IMR-90 (cell line): ENCODE measurements around the gene C2orf49. TPM values are rescaled to one million over a fixed set of nuclear protein-coding genes. Genes with fewer than 3 reads are reported as not detected.
A peak's percentile ranks its signal among the peaks of the same experiment; 100 is the strongest.

Source experiments
- ATAC-seq: fragments of 200-7000 bp; cut with Tn5 transposase; 2 replicates; pipeline ENCODE4 v1.9.1; 2020; ENCODE audit warnings: low read depth, mild to moderate bottlenecking, moderate library complexity
- BruUV-seq: library from RNA; stranded (reverse); fragments of 400-500 nt; replicated peaks from 2 replicates; lab custom pipeline; 2021; lab: Mats Ljungman, UMichigan
- CTCF ChIA-PET: fragments of 300-600 bp; formaldehyde crosslinking; extraction: SDS; loops from one replicate; lab custom pipeline; 2021; ENCODE audit warnings: antibody characterized with exemption; lab: Yijun Ruan, JAX
- POLR2A ChIA-PET: fragments of 300-600 bp; sonication (Branson Sonifier 250); formaldehyde crosslinking; loops from one replicate; lab custom pipeline; 2022; ENCODE audit warnings: antibody characterized with exemption; ENCODE audit not compliant: unreplicated experiment; lab: Charles Lee
- DNase-seq: peaks from one replicate; pipeline ENCODE4 v3.0.0; 2013
- H2AFZ ChIP-seq: replicated peaks from 2 replicates; pipeline ENCODE3; 2013; ENCODE audit warnings: low read length, mild to moderate bottlenecking; ENCODE audit not compliant: poor library complexity
- H2AK5ac ChIP-seq: 2 replicates; pipeline ENCODE4 v1.6.1; 2013; ENCODE audit warnings: low read depth, low read length, inconsistent platforms
- H2AK9ac ChIP-seq: replicated peaks from 2 replicates; pipeline ENCODE3; 2013; ENCODE audit warnings: mild to moderate bottlenecking, low read depth, low read length, moderate library complexity; ENCODE audit not compliant: poor library complexity
- H2BK120ac ChIP-seq: 2 replicates; pipeline ENCODE4 v1.6.1; 2013; ENCODE audit warnings: low read depth, low read length, inconsistent platforms
- H2BK15ac ChIP-seq: 3 replicates; pipeline ENCODE4 v1.6.1; 2013; ENCODE audit warnings: low read depth, low read length, inconsistent platforms
- H2BK20ac ChIP-seq: 2 replicates; pipeline ENCODE4 v1.6.1; 2013; ENCODE audit warnings: low read depth, mild to moderate bottlenecking, inconsistent platforms, low read length, moderate library complexity
- H2BK5ac ChIP-seq: 2 replicates; pipeline ENCODE4 v1.6.1; 2013; ENCODE audit warnings: mild to moderate bottlenecking, low read depth, low read length, inconsistent platforms; ENCODE audit not compliant: poor library complexity, severe bottlenecking
- H3K14ac ChIP-seq: replicated peaks from 2 replicates; pipeline ENCODE4 v1.6.1; 2013; ENCODE audit warnings: low read depth, low read length, inconsistent platforms
- H3K18ac ChIP-seq: 2 replicates; pipeline ENCODE4 v1.6.1; 2013; ENCODE audit warnings: low read depth, low read length, control low read depth
- H3K23ac ChIP-seq: 2 replicates; pipeline ENCODE4 v1.6.1; 2013; ENCODE audit warnings: low read depth, low read length, inconsistent platforms
- H3K27ac ChIP-seq: 2 replicates; pipeline ENCODE4 v1.5.1; 2013; ENCODE audit warnings: mild to moderate bottlenecking, control low read depth, low read length; ENCODE audit not compliant: insufficient read depth
- H3K27me3 ChIP-seq: 2 replicates; pipeline ENCODE4 v1.6.1; 2013; ENCODE audit warnings: low read length; ENCODE audit not compliant: control insufficient read depth, insufficient read depth
- H3K36me3 ChIP-seq: 2 replicates; pipeline ENCODE4 v1.6.1; 2013; ENCODE audit warnings: low read length, mixed read lengths; ENCODE audit not compliant: control insufficient read depth, insufficient read depth
- H3K4ac ChIP-seq: 2 replicates; pipeline ENCODE4 v1.6.1; 2013; ENCODE audit warnings: low read depth, low read length, inconsistent platforms
- H3K4me1 ChIP-seq: 2 replicates; pipeline ENCODE4 v1.6.1; 2013; ENCODE audit warnings: low read length, mixed read lengths; ENCODE audit not compliant: control insufficient read depth, insufficient read depth
- H3K4me2 ChIP-seq: 2 replicates; pipeline ENCODE4 v1.6.1; 2013; ENCODE audit warnings: low read depth, mild to moderate bottlenecking, control low read depth, low read length, moderate library complexity
- H3K4me3 ChIP-seq: 2 replicates; pipeline ENCODE4 v1.5.1; 2013; ENCODE audit warnings: low read depth, mild to moderate bottlenecking, control low read depth, low read length, moderate library complexity; ENCODE audit not compliant: insufficient read depth
- H3K56ac ChIP-seq: 2 replicates; pipeline ENCODE4 v1.6.1; 2013; ENCODE audit warnings: low read length, inconsistent platforms; ENCODE audit not compliant: insufficient read depth; ENCODE audit errors: extremely low read depth
- H3K79me1 ChIP-seq, 2 experiments: 2 replicates each; pipeline ENCODE4 v1.6.1; 2013; ENCODE audit warnings: low read length in 2 of 2, inconsistent platforms in 1 of 2, low read depth in 1 of 2
- H3K9ac ChIP-seq: 2 replicates; pipeline ENCODE4 v1.6.1; 2013; ENCODE audit warnings: low read depth, low read length, control low read depth
- H3K9me1 ChIP-seq: 2 replicates; pipeline ENCODE4 v1.6.1; 2013; ENCODE audit warnings: low read length, inconsistent platforms; ENCODE audit not compliant: insufficient read depth
- H3K9me3 ChIP-seq: 2 replicates; pipeline ENCODE4 v1.6.1; 2013; ENCODE audit warnings: low read length; ENCODE audit not compliant: control insufficient read depth, insufficient read depth
- H4K20me1 ChIP-seq: 2 replicates; pipeline ENCODE4 v1.6.1; 2013; ENCODE audit warnings: low read length, inconsistent platforms; ENCODE audit not compliant: insufficient read depth
- H4K5ac ChIP-seq: 2 replicates; pipeline ENCODE4 v1.6.1; 2013; ENCODE audit warnings: mild to moderate bottlenecking, low read depth, low read length, control low read depth
- H4K8ac ChIP-seq, 2 experiments: 2 replicates each; pipeline ENCODE4 v1.6.1; 2013; ENCODE audit warnings: low read depth in 2 of 2, low read length in 2 of 2, control low read depth in 1 of 2, inconsistent platforms in 1 of 2
- H4K91ac ChIP-seq: 2 replicates; pipeline ENCODE4 v1.6.1; 2013; ENCODE audit warnings: low read depth, low read length, inconsistent platforms; ENCODE audit not compliant: insufficient read depth
- BHLHE40 ChIP-seq: fragments of 150-350 bp; IDR thresholded peaks from 2 replicates; pipeline ENCODE4 v1.6.1; 2016; ENCODE audit warnings: mild to moderate bottlenecking, low read depth, low read length
- CEBPB ChIP-seq: IDR thresholded peaks from 2 replicates; pipeline ENCODE4 v1.6.1; 2012; ENCODE audit warnings: low read depth, low read length, improper control_type of control experiment
- CHD1 ChIP-seq: IDR thresholded peaks from 2 replicates; pipeline ENCODE4 v1.6.1; 2012; ENCODE audit warnings: low read depth, low read length, improper control_type of control experiment
- FOS ChIP-seq: fragments of 150-350 bp; IDR thresholded peaks from 2 replicates; pipeline ENCODE4 v1.6.1; 2016; ENCODE audit warnings: low read depth, low read length
- MAZ ChIP-seq: IDR thresholded peaks from 2 replicates; pipeline ENCODE4 v1.6.1; 2012; ENCODE audit warnings: low read depth, mild to moderate bottlenecking, low read length, improper control_type of control experiment, moderate library complexity, borderline replicate concordance
- NFE2L2 ChIP-seq: fragments of 150-350 bp; IDR thresholded peaks from 2 replicates; pipeline ENCODE4 v1.6.1; 2016; ENCODE audit warnings: low read depth, mild to moderate bottlenecking, low read length
- RAD21 ChIP-seq: IDR thresholded peaks from 2 replicates; pipeline ENCODE4 v1.6.1; 2012; ENCODE audit warnings: low read length, improper control_type of control experiment
- RCOR1 ChIP-seq: IDR thresholded peaks from 2 replicates; pipeline ENCODE4 v1.6.1; 2012; ENCODE audit warnings: mild to moderate bottlenecking, low read length, improper control_type of control experiment; ENCODE audit not compliant: insufficient replicate concordance
- RFX5 ChIP-seq: IDR thresholded peaks from 2 replicates; pipeline ENCODE4 v1.8.0; 2012; ENCODE audit warnings: low read depth, mild to moderate bottlenecking, low read length, moderate library complexity
- WGBS, 2 experiments: methylation state at CpG; one replicate each; pipeline versions ENCODE4 v1.1.5 to v1.1.7; 2013; ENCODE audit warnings: missing lambda C conversion rate in 2 of 2; ENCODE audit not compliant: insufficient read length in 1 of 2; ENCODE audit errors: extremely low coverage in 2 of 2; 5-methylcytosine and 5-hydroxymethylcytosine counted together
- dilution Hi-C: fragments of 300-500 bp; cut with HindIII; formaldehyde crosslinking; loops from one replicate; pipeline ENCODE4 v1.14.3; 2018; ENCODE audit warnings: low sequenced_read_pairs; ENCODE audit not compliant: unreplicated experiment
- in situ Hi-C: fragments of 300-500 bp; cut with MboI; formaldehyde crosslinking; loops from 3 replicates; pipeline ENCODE4 v1.14.3; 2019; ENCODE audit warnings: low sequenced_read_pairs, inconsistent platforms, mixed read lengths
- intact Hi-C: fragments of 100-400 bp; cut with micrococcal nuclease; formaldehyde crosslinking; loops from 2 replicates; pipeline ENCODE4 v1.10.0; 2022
- polyA plus RNA-seq, 3 experiments: library from polyadenylated mRNA; depleted of rRNA; stranded (reverse); fragments of >200 nt; gene quantifications; 2 replicates each; pipeline ENCODE4 v1.2.3, GENCODE V29; 2012; ENCODE audit warnings: low replicate concordance in 1 of 3
- total RNA-seq: library from RNA; depleted of rRNA; stranded (reverse); fragments of >200 nt; gene quantifications from 2 replicates; pipeline ENCODE4 v1.2.3, GENCODE V29; 2012
- TF ChIP-seq, protein P1 (sequence below): fragments of 150-350 bp; IDR thresholded peaks from 2 replicates; pipeline ENCODE4 v1.6.1; 2017; ENCODE audit warnings: mild to moderate bottlenecking, antibody characterized with exemption, low read length, low read depth

Gene C2orf49
- total and polyA plus RNA-seq, 2 of the 4 experiments (the other 2 are of a cell fraction): 3.8 to 8.5 TPM

DNA sequence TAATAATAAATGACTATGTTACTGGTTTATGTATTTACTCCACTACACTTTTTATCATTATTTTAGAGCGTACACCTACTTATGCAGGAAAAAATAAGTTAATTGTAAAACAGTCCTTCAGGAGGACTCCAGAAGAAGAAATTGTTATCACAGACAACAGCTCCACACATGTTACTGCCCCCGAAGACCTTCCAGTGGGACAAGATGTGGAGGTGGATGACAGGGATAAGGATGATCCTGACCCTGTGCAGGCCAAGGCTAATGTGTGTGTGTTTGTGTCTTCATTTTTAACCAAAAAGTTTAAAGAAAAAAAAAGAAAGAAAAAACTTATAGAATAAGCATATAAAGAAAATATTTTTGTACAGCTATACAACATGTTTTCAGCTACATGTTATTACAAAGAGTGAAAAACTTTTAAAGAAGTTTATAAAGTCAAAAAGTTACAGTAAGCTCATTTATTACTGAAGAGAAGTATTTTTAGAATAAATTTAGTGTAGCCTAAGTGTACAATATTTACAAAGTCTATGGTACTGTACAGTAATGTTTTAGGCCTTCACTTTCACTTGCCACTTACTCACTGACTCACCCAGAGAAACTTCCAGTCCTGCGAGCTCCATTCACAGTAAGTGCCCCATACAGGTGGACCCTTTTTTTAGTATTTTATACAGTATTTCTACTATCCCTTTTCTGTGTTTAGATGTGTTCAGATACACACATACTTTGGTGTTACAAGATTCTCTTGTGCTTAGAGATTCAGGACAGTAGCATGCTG, 15.3 kb upstream of the C2orf49 start:
- peak; percentile 59 for ATAC-seq
- Histone ChIP-seq H3K36me3 (no peaks in the 10 kb centered on the region), H3K9me1 (peaks cover 20% of the 10 kb centered on the region), H3K27ac (no peak overlapping the region), H2BK15ac (no peak overlapping the region), H2BK120ac (no peak overlapping the region), H3K9me3 (no peaks in the 10 kb centered on the region), H3K4ac (0 out of 2 replicates have a peak overlapping the region, but pooled peaks have one; percentile 33), H3K4me1 (peaks cover 14% of the 10 kb centered on the region), H3K9ac (no peak overlapping the region), H3K4me3 (no peak overlapping the region), H2AK5ac (no peak overlapping the region), H2AFZ (no peak overlapping the region), H4K20me1 (peaks cover 21% of the 10 kb centered on the region; the same call in 1 of the 2 replicates), H2BK20ac (no peak overlapping the region), H3K79me1 (peaks cover 41 to 70% of the 10 kb centered on the region in 2 experiments), H3K27me3 (no peaks in the 10 kb centered on the region), H3K23ac (no peak overlapping the region; the same call in 1 of the 2 replicates), H4K5ac (no peak overlapping the region), H3K56ac (no peak overlapping the region), H3K14ac (no peak overlapping the region), H4K8ac (no peak overlapping the region), H2BK5ac (no peak overlapping the region), H2AK9ac (no peak overlapping the region), H3K4me2 (no peak overlapping the region), H4K91ac (no peak overlapping the region), H3K18ac (no peak overlapping the region)
- intact Hi-C loops (no loop called here), dilution Hi-C loops (no loop called here), in situ Hi-C loops (no loop called here)
- no CpG with 5 or more reads among the region's 3 CpGs for WGBS, 2 experiments
- TF ChIP-seq BHLHE40 (no peak), NFE2L2 (no peak), RFX5 (no peak), RCOR1 (no peak), RAD21 (no peak), CEBPB (no peak), MAZ (no peak), CHD1 (no peak), FOS (no peak)
- TF ChIP-seq, protein P1, sequence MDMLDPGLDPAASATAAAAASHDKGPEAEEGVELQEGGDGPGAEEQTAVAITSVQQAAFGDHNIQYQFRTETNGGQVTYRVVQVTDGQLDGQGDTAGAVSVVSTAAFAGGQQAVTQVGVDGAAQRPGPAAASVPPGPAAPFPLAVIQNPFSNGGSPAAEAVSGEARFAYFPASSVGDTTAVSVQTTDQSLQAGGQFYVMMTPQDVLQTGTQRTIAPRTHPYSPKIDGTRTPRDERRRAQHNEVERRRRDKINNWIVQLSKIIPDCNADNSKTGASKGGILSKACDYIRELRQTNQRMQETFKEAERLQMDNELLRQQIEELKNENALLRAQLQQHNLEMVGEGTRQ: no peak
- peak; percentile 52 for DNase-seq
- CTCF ChIA-PET: no interaction called here
- POLR2A ChIA-PET: no interaction called here
- BruUV-seq: no TSS peak
